ENCODE data around the gene TARP.

TARP gene

DNA sequence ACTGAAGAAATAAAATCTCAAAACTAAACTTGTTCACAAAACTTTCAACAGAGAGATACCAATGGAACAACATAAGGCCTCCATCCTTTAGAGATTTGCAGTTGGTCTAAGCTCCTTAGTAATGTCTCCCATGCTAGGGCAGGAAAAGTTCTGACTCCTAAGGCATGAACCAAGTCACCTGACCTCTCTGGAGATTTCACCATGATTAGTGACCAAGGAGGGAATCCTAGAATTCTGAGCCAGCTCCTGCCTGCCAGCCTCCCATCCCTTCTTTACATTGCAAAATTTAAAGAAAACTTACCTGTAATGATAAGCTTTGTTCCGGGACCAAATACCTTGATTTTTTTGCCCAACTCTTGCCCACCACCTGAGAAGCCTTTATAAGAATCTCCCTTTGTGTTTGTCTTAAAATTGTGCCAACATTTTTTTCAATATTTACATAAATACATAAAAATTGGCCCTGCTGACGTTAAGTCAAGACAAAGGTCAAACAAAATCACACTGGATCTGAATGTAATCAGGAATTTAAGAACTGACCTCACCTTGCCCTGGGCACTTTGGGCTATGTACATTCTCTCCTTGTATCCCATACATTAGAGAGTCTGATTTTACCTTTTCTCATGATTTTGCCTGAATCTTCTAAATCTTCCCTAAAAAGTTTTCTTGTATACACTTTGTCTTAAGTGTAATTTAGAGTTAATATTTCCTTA is at the start of gene TARP:
Gene TARP (minus strand): TSS at position 351 of the 710 bp plus-strand sequence.
- DNase-seq (ENCODE audit: low spot score) = no peak

DNA sequence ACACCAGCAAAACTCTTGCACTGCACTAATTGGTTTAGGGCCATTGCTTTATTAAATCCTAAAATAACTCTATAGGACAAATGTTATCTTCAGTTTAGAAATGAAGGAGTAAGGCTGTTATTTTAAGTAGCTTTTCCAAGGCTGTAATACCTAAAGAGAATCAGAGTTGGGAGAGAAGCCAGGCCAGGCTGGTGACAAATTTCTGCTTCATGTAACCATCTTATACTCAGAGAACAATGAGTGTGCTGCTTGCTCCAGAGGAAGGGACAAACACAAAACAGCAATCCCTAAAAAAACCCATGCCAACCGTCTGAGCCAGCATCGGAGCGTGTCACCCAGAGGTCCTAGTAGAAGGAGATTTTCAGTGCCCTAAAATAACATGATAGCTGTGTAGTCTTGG is 49.7 kb upstream of the TARP start:
- no peak for DNase-seq (ENCODE audit: low spot score)

DNA sequence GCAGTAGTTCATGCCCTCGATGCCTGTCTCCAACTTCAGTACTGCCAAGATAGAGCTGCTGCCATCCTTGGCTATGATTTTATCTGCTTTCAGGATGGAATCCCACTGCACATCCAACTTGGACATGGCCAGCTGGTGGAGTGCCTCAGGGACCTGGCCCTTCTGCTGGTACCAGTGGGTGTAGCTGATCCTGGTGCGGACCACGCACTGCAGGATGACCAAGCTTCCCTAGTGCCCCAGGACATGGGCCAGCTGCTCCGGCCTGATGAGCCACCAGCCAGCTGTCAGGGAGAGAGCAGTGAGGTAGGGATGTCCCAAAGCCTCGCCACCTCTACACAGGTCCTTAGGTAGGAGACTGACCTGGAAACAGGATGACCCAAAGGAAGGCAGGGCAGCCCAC is 49.0 kb upstream of the TARP start:
- DNase-seq (ENCODE audit: low spot score) = no peak

DNA sequence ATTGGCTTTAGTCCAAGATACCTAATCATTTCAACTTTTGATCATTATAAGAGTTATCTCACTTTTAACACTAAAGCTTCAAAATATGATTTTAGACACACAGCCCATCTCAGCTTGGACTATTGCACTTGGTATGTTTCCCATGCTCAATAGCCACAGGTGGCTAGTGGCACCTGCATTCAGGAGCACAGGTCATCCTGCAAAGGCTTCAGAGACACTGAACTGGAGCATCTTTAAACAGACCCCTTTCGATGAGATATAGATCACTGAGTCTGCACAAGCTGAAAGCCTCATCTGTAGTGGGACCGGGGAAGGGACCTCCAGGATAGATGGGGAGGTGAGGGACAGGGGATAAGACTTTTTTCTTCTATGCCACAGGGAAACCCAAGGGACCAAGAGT is 48.5 kb upstream of the TARP start:
- no peak for DNase-seq (ENCODE audit: low spot score)

DNA sequence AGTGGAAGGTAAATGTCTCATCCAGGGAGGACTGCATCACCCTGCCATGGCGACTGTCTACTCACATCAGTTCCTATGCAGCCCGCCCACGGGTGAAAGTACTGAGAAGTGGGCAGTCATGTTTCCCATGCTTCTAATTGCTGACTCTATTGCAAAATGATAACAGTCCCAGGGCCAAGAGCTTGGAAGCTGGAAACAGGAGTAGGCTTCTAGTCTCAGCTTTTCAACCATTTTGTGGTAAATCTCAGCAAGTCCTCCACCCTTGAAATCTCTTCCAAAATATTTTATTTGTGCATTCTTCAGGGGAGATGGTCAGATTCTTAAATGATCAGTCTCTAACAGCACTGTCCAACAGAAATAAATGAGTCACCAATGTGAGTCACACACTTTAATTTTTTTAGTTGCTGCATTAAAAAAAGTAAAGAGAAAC is 48.1 kb upstream of the TARP start:
- DNase-seq (ENCODE audit: low spot score) = peak; percentile 55

DNA sequence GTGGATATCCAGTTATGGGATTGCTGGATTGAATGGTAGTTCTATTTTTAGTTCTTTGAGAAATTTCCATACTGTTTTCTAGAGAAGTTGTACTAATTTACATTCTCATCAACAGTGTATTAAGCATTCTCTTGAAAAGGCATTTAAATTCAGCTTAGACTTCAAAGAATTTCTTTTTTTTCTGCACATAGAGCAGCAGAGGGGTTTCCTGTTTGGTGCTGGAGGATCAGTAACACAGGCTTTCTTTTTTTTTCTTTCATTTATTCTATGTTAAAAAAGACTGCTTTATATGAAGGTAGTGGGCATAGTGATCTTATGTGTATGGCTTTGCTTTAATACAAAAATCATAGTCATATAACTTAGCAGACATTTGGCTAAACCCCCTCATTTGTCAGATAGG is 47.6 kb upstream of the TARP start:
- DNase-seq (ENCODE audit: low spot score) = no peak

DNA sequence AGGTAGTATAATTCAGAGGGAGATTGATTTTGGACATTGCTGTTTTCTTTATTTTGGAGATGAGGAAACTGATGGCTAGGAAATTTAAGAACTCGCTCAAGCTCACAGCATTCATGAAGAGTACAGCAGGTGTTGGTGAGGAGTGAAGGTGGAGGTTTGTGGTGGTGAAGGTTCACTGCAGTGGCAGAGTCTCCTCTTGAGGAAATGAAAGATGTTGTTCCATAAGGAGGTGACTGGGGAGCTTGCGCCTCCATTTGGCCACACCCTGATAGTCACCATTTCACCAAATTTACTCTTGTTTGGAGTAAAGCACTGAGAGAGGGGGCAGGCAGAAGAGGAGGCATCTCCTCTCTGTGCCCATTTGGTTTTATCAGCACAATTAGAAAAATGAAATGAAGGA is 46.4 kb upstream of the TARP start:
- no peak for DNase-seq (ENCODE audit: low spot score)

DNA sequence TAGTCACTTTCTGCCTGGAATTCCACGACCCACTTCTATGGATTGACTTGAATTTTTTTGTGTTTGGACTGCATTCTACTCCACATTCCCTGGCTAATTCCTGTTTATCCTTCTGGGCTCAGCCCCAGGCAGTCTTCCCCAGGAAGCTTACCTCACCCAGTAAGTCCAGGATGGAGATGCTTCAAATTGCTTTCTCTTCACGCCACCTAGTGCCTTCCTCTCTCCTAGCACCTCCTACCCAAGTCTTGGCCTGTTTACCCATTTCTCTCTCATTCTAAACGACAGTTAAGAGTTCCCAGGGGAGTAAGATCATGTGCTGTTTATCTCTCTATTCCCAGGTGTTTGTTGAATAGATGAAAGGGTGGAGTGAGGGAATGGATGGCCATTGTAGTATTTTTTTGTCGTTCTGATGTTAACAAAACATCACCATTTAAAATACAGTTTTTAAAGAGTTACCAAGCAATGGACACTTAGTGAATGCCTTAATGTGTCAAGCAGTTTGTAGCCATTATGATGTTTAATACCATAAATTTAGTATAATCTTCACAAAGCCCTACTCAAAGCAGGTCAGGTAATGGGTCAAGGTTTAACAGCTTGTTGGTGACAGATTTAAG is 45.5 kb upstream of the TARP start:
- peak; percentile 91 for DNase-seq (ENCODE audit: low spot score)

DNA sequence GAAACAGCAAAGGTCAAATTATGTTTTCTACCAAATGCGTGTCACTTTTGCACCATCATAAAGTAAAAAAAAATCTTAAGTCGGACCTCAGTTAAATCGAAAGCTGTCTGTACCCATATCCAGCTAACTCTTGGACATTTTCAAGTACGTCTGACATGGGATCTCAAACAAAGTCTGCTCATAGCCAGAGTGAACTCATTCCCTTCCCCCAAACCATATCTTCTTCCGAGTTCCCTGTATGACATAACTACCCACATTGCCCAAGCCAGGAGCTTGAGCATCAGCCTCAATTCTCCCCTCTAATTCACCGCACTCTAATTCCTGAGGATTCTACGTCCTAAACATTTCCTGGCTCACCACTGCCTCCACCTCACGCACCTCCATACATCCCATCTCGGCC is 44.8 kb upstream of the TARP start:
- DNase-seq (ENCODE audit: low spot score) = peak; percentile 31

DNA sequence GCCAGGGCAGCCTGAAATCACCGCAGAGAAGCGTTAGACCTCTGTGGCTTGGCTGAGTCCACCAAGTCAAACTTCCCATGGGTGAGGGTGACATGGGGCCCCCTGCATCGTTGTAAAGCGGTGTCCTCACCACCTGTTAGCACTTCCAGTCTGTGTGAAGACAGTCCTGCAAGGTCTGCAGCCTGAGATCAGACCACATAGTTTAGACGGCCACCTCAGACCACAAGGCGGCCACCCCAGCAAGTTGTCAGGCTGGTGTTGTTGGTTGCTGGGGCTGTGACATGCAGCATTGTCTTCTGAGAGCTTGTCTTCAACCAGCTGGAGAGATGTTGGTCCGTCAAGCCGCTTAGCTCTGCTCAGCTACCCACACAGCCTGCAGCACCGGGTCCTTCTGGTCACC is 44.1 kb upstream of the TARP start:
- DNase-seq (ENCODE audit: low spot score) = no peak

DNA sequence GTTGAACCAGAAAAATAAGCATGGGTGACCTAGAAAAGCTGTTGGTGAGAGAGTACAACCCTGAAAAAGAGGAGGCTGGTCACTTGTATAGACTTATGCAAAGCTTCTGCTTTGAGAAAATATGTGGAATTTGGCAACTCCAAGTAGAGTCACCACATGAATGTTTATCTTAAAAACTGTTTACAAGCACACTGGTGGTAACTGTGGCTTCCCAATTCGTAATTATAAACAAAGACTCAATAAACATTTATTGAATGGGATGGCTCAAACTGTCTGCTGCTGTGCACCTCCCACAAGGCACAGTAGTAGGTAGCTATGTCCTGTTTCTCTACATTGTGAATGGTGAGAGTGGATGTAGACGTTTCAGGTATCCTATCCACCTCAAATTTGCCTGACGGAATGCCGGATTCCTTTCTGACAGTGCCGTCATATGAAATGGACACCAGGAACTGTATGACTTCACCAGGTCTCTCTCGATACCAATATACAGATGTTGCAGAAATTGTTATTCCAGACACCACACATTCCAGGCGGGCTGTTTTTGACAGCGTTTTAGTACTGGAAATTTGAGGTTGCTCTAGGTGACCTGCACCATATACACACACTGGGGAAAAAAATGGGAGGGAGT is 43.4 kb upstream of the TARP start:
- no peak for DNase-seq (ENCODE audit: low spot score)

DNA sequence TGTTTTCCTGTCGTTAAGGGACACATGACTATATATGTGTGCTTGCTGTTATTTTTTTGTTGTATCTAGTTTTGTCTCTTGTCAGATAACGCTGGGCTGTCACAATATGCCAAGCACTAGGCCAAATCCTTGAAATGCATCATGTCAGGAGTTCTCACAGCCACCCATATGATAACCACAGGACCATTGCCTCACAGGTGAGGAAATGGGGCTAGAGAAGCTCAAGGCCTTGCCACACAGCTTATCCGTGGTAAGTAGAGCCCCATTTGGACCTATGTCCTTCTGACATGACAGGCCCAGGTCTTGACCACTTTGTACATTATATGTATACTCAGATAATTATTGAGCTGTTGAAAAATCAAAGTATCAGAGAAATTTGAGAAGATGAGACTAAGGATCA is 42.0 kb upstream of the TARP start:
- no peak for DNase-seq (ENCODE audit: low spot score)

DNA sequence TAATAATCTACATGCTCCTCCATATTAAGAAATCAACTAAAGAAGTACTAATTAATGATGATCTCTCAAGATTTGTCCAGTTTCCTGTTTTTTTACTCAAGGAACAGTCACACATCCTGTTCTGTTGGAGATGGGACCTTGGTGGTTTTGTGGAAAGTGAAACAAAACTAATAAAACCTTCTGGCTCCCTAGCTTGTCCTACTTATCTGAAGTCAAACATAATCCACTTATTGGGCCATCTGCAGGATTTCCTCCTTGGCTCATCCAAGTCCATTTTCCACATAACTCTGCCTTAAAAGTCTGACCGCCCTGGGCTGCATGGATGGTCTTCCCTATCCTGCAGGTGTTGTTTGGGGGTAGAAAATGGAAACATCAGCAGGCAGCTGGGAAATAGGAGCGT is 39.4 kb upstream of the TARP start:
- peak; percentile 32 for DNase-seq (ENCODE audit: low spot score)

DNA sequence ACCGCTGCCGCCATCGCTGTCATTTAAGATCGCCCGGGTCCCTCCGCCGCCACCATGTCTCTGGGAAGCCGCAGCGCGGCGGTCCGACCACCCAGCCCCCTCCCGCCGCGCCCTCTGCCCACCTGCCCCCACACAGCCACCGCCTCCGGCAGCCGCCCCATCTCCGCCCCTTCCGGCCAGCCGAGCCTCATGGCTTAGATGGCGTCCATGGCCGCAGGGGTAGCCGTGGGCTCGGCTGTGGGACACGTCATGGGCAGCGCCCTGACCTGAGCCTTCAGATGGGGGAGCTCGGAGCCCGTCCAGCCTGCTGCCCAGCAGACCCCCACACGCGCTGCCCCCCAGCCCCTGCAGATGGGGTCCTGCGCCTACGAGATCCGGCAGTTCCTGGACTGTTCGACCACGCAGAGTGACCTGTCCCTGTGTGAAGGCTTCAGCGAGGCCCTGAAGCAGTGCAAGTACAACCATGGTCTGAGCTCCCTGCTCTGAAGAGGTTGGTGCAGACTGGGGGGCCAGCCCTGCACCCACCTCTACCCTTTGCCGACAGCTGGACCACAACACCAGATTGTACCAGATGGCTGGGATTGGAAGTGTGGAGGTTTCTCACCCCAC is 38.0 kb upstream of the TARP start:
- DNase-seq (ENCODE audit: low spot score) = peak; percentile 18

DNA sequence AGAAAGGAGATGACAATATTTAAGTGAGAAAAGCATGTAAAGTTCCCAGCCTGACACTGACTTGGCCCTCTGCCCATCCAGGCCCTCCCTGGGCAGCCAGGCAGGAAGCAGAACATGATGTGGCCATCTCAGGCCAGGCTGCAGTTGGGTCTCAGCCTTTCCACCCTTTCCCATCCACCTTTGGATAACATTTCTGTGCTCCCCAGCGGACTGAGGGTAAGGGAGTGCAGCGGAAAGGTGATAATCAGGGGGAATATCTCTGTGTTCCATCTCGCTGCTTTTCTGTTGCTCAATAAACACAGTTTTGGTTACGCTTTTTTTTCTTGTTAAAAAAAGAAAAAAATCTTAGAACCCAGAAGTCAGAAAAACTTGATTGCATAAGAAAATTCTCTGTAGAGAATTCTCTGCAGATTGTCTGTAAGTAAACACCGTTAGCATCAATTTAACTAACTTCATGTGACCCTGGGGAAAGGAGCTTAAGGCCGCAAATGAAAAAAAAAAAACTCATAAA is 37.2 kb upstream of the TARP start:
- DNase-seq (ENCODE audit: low spot score) = peak; percentile 35

DNA sequence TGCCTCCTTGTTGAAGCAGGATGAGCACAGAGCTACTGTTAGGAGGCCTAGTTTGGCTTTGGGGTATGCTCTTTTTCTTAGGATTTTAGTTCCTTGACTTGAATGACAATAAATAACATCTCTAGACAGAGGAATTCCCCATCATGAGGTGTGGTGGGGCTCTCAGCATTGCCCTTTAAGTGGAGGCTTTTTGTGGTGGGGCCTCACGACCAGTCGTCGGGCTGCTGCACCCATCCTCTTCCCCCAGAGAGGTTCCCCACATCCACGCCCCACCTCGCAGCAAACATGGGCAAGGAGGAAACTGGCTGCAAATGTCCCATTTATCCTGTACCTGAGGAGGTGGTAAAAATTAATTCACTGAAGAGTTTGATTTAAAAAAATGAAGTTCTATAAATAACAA is 36.1 kb upstream of the TARP start:
- DNase-seq (ENCODE audit: low spot score) = no peak

DNA sequence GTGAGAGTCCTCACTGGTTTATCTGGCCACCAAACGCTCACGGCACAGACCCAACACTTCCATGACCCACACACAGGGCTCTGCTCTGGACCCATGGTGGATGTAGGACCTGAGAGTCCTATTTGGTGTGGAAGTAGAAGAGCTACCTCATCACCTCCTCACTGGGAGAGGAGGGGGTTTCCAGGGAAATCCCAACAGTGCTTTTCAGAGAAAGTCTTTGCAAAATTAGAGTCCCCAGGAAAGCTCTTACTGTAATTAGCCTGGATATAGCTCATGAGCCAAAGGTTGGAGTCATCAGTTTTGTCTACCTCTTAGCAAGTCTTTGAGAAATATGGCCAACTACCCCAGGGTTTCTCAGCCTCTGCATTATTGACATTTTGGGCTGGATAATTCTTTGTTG is 34.7 kb upstream of the TARP start:
- DNase-seq (ENCODE audit: low spot score) = no peak

DNA sequence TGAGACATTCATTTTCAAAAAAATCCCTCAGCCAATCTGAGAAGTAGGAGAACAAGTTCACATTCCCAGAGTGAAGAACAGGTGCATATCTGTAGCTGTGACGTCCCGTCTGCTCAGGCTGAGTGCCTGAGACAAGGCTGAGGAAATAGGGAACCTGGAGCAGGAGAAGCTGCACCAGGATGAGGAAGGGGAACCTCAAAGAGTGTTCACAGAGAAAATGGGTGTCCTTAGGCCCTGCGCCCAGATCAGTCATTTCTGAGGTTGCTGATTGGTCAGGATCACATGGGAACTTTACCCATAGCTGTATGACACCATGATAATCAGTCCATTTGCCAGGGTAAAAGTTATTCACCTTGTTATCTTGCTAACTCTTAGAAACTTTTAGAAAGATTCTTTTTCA is 34.2 kb upstream of the TARP start:
- DNase-seq (ENCODE audit: low spot score) = no peak

DNA sequence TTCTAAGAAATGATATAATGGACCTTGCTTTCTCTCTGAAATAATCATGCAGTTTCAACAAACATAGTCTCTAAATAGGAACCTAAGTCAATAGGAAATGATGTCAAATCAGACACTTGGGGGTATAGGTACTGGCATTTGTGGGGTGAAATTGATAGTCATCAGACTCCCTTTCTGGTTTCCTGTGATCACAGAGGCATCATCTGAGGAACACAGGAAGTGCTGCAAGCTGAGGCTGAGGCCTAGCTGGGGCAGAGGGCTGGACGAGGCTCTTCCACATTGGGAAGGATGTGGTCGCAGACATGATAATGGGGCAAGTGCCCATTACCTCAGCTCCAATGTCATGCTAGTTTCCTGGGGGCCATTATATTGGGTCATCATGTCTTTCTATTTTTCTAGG is 33.5 kb upstream of the TARP start:
- no peak for DNase-seq (ENCODE audit: low spot score)

DNA sequence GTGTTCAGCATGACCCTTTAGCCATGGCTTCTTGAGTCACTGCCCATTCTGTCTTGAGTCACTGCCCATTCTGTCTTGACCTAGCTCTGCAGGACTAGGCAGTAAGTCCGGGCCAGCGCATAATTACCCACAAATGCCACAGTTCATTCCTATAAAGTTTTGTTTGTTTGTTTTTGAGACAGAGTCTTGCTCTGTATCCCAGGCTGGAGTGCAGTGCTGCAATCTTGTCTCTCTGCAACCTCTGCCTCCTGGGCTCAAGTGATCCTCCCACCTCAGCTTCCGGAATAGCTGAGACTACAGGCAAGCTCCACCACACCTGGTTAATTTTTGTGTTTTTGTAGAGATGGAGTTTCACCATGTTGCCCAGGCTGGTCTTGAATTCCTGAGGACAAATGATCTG is 32.7 kb upstream of the TARP start:
- DNase-seq (ENCODE audit: low spot score) = no peak

DNA sequence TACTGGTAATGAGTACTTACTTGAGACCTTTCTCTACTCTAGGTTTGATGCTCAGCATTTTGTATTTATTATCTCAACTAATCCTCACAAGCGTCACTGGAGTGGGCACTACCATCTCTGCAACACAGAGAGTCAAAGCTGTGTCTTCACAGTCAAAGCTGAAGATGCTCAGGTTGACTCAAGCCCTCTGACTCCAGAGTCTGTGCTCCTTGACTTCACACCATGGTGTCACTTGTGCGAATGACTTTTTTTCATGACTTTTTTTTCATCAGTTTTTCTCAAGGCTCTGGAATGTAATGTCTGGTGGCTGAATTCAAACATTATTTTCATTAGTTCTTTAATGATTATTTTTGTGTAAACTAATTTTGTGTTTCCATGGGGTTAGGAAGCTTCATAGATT is 30.4 kb upstream of the TARP start:
- no peak for DNase-seq (ENCODE audit: low spot score)

DNA sequence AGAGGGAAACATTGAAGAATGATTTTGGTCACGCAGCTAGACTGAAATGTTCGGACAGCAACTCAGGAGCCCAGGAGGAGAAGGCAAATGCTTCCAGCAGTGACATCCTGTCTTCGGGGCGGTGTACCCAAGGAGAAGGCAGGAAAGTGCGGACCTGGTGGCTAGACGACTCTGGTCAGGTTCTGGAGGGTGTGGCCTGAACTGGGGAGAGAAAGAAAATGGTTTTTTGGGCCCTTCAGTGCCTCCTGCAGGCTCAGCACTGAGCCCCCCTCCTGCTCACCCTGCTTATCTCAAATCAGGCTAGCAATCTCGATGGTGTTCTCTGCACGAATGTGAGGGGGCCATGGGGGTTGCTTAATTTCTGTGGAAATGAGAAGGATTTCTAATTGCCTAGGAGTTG is 26.7 kb upstream of the TARP start:
- no peak for DNase-seq (ENCODE audit: low spot score)
